Stimulated activated CD8-positive, alpha-beta memory T cell treated with anti-CD3 and anti-CD28 coated beads, Interleukin-7, amount 100 ng/mL, for 4 hours (primary cell): Measurements from ENCODE around the gene MED25.
A peak's percentile ranks its signal among the peaks of the same experiment; 100 is the strongest.

Source experiments
- DNase-seq, 2 donors: peaks; one replicate each; pipeline ENCODE4 v3.0.0-alpha.2; 2020; ENCODE audit warnings: low read depth in 2 of 2

The MED25 gene

GRCh38 chr19:49844138-49845095 is 26.3 kb downstream of the MED25 start:
- DNase-seq: no peak

GRCh38 chr19:49845414-49845813 is 27.3 kb downstream of the MED25 start:
- no peak for DNase-seq

- DNase-seq: no peak
Measured at GRCh38 chr19:49846408-49846807, 28.3 kb downstream of the MED25 start.

DNA sequence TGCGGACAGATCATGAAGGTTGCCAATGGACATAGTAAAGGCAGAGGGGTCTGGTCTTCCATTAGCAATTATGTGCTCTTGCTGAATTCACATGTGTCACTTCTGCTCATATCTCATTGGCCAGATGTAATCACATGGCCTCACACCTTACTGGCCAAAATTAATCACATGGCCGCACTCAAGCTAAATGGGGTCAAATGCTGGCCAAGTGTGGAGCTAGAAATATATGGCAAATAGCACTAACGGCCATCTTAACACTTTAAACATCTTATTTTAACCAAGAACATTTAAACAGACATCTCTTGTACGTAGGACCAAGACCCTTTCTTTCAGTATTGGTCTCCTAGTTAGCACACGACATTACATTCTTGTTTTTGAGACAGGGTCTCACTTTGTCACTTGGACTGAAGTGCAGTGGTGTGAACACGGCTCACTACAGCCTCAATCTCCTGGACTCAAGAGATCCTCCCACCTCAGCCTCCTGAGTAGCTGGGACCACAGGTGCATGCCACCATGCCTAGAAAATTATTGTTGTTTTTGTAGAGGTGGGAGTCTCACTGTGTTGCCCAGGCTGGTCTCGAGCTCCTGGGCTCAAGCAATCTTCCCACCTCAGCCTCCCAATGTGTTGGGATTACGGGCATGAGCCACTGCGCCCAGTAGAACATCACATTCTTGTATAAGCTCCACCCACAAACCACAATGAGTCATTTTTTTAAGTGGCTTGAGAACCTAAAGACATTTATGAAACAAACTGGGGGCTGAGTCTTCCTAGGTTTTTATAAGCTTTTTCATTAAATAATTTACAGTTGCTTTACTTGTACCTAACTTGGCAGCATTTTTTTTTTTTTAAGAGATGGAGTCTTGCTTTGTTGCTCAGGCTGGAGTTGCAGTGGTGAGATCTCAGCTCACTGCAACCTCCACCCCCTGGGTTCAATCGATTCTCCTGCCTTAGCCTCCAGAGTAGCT is 29.9 kb downstream of the MED25 start:
- DNase-seq: no peak

DNA sequence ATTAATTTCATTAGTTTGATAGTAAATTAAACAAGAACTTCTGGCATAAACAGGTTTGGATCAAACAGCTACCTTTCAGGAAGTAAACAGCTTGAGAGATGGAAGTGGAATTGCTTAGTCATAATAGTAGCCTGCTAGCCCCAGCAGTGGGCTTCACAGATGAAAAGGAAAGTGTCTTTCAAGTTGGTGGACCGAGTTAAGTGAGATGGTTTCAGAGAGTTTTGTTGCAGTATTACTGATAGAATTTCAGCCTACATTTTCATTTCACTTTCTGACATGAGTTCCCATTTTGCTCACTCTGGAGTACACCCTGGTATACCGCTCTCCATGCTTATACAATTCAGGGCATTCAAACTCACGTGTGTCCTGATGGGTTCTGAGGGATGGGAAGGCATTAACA is 30.8 kb downstream of the MED25 start:
- DNase-seq: no peak

DNA sequence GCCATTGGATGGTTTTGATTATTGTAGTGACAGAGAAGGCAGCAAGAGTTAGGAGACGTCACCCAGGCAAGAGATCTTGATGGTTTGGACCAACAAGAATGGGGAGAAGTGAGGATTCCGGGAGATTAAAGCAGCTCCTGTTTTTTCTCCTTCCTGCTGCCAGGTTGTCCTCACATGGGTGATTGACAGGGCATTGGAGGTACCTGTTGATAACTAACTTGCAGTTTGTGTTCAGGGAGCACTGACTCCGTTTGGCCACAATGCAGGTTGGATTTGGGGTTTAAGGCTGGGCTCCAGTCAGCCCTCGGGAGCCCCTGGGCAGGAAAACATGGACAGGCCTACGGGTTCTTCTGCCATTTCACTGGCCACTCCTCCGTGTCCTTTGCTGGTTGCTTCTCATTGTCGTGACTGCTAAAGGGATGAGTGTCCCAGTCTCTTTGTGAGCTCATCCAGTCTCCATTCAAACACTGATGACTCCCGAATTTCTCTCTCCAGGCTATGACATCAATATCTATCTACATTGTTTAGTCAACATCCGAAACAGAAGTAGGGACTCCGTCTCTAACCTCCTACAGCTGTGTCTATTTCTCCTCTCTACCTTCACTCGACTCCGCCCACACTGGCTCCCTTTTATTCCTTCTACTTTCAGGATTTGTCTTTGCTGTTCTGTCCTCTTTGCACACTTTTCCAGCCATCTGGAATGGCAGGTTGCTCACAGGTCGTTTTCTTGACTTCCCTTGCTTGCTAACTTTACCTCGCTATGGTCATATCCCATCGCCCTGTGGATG is 31.5 kb downstream of the MED25 start:
- no peak for DNase-seq

DNA sequence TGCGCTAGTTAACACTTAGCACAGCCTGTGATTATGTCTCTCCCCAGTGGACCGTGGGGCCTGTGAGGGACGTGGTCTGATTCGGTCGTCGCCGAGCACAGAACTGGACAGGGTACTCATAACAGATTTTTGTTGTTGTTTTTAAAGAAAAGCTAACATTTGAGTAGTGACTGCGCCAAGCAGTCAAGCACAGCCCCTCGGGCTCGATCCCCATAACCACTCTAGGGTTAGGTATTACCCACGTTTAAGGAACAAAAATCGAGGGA is 32.1 kb downstream of the MED25 start:
- DNase-seq: no peak

DNA sequence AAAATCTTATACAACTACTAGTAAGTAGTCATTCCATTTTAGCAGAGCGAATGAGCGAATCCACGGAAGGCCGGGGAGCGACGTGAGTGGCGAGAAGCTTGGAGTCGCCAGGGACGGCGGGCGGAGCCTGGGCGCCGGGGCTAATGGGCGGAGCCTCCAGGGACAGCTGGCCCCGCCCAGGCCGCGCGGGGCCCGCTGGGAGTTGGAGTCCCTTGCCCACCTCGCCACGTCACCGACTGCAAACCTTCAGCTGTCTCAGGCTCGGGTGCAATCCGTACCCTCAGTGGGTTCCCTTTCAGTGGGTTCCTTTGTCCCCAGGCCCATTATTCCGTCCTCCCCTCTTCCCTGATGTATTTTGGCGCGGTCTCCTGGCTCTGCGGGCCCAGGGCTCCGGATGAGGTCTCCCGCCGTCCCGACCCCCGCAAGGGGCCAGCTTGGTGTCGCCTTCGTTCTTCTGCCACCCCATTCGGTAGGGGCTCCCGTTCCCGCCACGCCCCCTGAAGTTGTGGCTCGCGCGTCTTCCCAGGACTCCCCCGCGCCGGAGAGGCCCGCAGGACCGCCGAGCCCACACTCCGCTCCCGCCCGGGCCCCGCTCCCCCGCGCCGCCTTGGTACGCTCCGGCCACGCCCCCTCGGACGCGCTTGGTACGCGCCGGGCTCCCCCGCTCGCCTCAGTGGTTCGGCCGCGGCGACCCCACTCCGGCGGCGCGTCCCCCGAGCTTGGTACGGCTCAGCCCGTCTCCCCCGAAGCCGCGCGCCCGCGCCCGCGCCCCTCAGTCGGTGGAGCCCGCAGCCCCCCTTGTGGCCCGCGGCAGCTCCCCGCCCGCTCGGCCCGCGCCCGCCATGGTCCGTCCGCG is 32.6 kb downstream of the MED25 start, which contains the start of gene PTOV1:
Gene PTOV1 (plus strand): TSS at position 673 of the 856 bp plus-strand sequence.
- peak; percentile 70 to 79 for DNase-seq

DNA sequence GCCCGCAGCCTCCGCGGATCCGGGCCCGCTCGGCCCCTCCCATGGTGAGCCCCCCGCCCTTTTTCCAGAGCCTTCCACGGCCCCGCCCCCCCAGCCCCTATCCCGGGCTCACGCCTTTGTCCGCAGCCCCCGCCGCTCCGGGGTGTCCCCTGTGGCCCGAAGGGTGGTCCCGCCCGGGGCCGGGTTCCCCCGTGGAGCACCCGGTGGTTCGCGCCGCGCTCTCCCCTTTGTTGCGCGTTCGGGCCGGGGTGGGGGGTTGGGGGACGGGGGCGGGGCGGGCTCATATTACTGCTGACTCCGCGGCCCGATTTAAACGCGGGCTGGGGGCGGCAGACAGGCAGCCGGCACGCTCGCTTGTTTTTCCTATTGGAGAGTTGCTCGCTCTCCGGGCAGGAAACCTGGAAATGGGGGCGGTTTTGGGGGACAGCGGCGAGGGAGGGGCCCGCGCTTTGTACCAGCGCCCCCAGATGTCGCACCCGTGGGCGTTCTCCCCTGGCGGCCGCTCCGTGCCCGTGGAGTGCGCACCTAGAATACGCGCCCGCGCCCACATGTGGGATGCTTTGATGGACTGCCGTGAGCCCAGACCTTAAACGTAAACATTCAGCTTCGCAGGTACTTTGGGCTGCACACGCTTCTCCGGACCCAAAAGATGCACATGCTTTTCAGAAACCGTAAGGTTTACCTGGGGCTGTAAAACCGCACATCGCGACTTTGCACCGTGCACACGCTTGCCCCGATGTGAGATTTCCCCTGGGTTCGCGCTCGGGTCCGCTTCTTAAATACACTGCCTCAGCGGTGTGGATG is 33.6 kb downstream of the MED25 start:
- DNase-seq: peak in 1 of 2 donors; percentile 27

DNA sequence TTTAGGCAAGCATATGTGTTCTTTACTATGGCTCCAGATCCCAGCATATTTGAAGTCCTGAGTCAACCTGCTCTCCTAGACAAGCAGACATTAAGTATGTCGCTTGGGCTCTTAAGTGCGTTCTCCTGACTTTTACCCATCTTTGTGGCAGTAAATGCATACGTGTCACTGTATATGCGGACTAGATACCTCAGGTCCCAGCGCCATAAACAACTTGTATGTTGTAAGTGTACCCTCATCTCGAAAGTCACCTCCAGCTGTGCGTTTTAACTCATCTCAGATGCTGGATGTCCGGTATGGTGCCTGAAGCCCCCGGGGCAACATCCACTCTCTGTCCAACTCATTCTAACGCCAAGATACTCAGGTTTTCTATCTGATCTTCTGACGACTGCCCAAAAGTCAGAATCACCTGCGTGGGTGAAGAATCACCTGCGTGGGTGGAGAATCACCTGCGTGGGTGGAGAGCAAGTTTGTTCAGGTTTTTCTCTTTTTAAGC is 34.6 kb downstream of the MED25 start:
- DNase-seq: no peak

GRCh38 chr19:49853852-49854377 is 35.8 kb downstream of the MED25 start:
- no peak for DNase-seq

GRCh38 chr19:49854378-49855263 is 36.5 kb downstream of the MED25 start:
- DNase-seq: no peak

- DNase-seq: no peak
Measured at GRCh38 chr19:49855277-49855675, 37.2 kb downstream of the MED25 start.

DNA sequence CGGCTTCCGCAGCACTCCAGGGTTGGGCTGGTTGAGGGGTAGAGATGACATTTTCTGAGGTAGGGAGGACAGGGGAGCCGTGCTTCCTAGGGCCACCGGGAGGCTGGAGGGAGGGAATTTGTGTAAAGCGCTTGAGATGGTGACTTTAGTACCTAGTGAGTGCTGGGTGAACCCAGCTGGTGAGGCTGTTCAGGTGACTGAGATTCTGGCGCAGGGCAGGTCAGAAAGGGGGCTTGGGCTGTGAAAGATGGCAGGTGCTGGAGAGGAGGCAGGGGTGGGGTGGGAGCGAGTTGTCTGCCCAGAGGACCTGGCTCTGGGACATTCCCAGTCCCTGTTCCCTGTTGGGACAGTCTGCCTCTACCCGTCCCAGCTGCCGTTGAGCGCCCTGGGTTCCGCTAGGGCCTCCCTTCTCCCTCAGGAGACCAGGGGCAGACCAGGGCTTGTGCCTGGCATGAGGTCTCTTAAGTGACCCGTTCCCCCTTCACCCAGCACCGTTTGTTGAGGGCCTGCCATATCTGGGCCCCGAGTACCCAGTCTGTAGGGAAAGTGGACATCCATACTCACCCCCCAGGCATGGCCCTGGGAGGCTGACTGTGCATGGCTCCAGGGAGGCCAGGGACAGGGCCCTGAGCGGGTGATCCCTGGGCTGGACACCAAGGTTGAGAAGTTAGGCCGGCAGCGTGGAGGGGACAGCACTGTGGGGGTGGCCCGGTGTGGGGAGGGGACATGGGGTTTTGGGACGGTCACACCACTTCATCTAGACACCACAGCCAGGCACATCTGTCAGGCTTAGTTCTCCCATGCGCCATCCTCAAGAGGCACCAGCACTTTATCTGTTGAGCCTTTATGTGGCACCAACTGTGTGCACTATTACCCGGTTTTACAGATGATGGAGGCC is 37.8 kb downstream of the MED25 start:
- DNase-seq: no peak

GRCh38 chr19:49856574-49857021 is 38.5 kb downstream of the MED25 start:
- no peak for DNase-seq

- DNase-seq: no peak
Measured at GRCh38 chr19:49857061-49857837, 39.2 kb downstream of the MED25 start.

DNA sequence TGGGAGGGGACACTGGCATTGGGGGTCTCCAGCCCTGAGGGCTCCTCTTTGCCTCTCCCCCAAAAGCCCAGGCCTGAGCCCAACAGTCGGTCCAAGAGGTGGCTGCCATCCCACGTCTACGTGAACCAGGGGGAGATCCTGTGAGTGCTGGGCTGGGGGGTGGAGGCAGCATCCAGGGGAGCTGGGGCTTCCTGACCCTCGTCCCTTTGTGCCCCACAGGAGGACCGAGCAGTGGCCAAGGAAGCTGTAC is 39.7 kb downstream of the MED25 start:
- DNase-seq: no peak
